Left renal pelvis (tissue), 4 donors: ENCODE measurements around the gene URM1. TPM values are rescaled to one million over a fixed set of nuclear protein-coding genes. Genes with fewer than 3 reads are reported as not detected.
"Not testable (repeated sequence)": the region's sequence is repeated elsewhere in the genome, so short reads cannot be mapped to it uniquely, and the experiment has no call there.

Experiments
- DNase-seq, 4 donors: peaks; one replicate each; pipeline ENCODE4 v3.0.0-alpha.2; 2013; ENCODE audit warnings: low read depth in 4 of 4, low spot score in 3 of 4
- polyA plus RNA-seq, 4 donors: library from polyadenylated mRNA; unstranded; fragments of 120-200 nt; gene quantifications; one replicate each; pipeline ENCODE4 v1.2.1, GENCODE V29; 2013; ENCODE audit not compliant: insufficient read length in 4 of 4

URM1 gene
- polyA plus RNA-seq, 4 donors: 48.5 to 61.2 (median 53.6) TPM

DNA sequence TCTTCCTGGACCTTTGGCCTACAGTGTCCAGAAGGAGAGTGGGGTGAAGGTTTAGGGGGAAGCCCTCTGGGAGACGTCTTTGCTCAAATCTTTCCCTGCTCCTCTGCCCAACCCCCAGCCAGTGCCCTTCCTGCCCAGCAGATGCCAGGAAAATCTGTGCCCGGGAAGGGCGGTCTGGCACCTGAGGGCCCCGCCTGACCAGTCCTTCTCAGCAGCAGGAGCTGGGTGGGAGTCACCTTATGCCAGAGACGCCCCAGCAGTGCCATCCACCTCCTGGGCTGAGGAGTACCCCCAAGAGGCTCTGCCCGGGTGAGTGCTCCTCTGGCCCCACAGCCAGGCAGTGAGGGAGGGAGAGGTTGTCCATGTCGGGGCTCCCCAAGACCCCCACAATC, 34.6 kb downstream of the URM1 start:
- no peak for DNase-seq

GRCh38 chr9:128406848-128407391, 35.7 kb downstream of the URM1 start:
- no peak for DNase-seq

DNA sequence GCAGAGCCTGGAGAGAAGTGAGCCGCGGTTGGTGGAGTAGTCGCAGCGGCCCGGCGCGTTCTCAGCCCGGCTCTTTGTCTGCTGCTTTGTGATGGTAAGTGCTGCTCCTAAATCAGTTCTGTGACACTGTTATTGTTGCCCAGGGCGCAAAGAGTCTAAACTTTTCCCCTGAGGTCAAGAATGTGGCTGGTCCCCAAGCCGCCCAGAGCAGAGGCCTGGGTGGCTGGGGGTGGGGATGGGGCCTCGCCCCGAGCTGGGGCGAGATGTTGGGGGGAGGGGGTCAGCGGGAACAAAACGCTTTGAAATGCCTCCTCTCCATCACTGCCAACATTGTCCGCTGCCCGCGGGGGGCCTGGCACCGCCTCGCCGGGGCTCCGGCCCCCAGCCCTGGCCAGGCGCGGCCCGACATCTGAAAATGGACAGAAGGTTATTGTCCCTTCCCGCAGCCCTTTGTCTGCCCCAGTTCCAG, 37.8 kb downstream of the URM1 start:
- DNase-seq: no peak

- no peak for DNase-seq
Observed at GRCh38 chr9:128409450-128409849, 38.3 kb downstream of the URM1 start.

GRCh38 chr9:128409978-128410377, 38.8 kb downstream of the URM1 start:
- DNase-seq: no peak

DNA sequence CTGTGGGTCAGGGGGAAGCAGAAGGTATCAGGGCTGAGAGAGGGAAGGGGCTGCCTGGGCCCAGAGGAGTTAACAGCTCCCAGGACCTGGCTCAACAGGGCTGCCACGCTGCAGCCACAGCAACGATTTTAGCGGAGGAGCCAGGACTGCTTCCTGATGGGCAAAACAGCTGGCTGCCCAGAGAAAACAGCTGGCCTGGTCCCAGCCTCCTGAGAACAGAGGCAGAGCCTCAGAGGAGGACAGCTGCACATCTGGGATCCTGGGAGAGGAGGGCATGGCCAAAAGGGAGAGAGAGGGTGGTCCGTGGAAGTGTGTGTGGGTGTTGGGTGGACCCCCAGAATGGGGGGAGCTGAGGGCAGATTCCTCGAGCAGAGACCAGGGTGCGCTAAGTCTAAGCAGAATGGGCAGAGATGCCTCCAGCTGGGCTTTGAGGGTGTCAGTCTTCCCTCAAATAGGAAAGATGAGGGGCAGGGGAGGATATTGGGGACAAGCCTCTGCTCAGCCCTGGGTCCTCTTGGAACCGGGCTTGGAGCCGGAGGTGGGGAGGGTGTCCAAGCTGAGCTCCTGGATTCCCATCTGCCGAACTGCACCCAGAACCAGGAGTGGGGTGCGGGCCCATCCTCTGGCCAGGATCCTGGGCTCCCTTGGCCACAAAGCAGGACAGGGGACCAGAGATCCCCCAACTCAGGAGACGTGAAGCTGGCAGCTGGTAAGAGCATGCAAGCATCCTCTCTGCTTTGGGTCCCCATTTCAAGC, 40.4 kb downstream of the URM1 start:
- DNase-seq: no peak

DNA sequence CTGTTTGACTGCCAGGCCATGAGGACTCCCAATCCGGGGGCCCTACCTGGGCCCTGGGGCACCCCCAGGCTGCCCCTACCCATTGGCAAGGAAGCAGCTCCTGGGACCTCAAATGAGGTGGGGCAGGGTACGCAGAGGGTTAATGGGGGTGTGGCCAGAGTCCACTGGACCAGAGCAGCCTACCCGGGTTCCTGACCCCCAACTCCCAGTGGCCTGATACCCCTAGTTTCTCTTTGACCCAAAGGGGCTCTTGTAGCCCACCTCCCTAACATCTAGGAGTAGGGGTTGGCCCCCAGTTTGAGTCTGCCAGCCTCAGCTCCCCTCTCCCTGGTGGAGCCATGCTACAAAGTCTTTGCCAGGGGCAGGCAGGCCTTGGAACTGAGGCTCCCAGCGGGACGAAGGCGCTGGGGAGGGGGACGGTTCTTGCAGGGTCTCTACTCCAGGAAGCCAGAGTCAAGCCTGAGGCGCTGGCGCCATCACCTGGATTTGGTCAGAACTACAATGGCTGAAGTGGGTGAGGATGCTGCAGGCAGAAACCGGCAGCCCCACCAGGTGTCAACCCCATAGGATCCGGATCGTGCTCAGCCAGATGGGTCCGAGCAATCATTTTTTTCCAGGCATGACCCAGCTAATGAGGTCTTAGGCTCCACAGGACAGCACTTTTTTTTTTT, 41.1 kb downstream of the URM1 start:
- no peak for DNase-seq

- not testable (repeated sequence) for DNase-seq
Observed at GRCh38 chr9:128413728-128414127, 42.6 kb downstream of the URM1 start.

- DNase-seq: no peak
Observed at GRCh38 chr9:128414461-128414860, 43.3 kb downstream of the URM1 start.

DNA sequence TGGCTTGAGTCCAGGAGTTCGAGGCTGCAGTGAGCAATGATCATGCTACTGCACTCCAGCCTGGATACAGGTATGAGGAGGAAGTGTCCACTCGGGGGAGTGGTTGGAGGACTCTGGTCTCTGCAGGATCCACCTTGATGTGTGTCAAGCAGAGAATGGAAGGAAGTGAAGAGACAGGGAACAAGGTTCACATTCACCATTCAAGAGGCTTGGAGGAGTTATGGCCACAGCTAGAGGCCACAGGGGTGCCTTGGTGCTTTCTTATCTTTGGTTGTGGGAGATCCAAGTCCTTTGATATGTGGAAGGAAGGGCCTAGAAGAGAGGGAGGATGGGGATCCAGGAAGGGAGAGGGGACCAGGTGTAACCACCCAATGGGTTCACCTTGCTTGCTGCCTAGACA, 44.1 kb downstream of the URM1 start:
- DNase-seq: no peak

DNA sequence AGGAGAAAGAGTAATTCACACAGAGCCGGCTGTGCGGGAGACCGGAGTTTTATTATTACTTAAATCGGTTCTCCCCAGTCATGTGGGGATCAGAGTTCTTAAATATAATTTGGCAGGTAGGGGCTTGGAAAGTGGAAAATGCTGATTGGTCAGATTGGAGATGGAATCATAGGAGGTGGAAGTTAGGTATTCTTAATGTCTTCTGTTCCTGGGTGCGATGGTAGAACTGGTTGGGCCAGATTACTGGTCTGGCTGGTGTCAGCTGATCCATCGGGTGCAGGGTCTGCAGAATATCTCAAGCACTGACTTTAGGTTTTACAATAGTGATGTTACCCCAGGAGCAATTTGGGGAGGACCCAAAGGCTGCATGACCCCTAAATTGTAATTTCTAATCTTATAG, 44.8 kb downstream of the URM1 start:
- DNase-seq: no peak

- no peak for DNase-seq
Observed at GRCh38 chr9:128416432-128417019, 45.4 kb downstream of the URM1 start.

GRCh38 chr9:128419061-128419925, 48.1 kb downstream of the URM1 start:
- DNase-seq: no peak

DNA sequence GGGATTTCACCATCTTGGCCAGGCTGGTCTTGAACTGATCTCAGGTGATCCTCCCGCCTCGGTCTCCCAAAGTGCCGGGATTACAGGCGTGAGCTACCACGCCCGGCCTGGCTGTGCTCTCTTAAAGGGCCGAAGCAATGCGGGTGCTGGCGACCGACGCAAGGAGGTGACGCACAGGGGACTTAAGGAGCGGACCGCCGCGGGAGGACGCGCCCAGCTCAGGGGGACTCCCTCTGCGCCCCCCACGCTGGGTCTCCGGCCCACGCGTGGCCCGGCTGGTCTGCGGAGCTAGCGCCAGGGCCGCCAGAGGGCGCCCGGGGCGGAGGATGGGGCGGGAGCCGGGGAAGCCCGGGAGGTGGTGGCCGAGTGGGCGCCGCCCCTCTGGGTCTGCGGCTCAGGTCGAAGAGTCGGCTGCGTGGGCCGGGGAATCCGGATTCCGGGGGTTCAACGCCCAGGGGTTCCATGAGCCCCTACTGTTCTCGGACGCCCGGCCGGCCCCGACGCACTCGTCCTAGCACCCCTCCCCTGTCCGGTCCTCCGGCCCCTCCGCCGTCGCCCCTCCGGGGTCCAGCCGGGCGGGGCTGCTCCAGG, 49.0 kb downstream of the URM1 start:
- peak in 2 of 4 donors; percentile 59 to 62 for DNase-seq

DNA sequence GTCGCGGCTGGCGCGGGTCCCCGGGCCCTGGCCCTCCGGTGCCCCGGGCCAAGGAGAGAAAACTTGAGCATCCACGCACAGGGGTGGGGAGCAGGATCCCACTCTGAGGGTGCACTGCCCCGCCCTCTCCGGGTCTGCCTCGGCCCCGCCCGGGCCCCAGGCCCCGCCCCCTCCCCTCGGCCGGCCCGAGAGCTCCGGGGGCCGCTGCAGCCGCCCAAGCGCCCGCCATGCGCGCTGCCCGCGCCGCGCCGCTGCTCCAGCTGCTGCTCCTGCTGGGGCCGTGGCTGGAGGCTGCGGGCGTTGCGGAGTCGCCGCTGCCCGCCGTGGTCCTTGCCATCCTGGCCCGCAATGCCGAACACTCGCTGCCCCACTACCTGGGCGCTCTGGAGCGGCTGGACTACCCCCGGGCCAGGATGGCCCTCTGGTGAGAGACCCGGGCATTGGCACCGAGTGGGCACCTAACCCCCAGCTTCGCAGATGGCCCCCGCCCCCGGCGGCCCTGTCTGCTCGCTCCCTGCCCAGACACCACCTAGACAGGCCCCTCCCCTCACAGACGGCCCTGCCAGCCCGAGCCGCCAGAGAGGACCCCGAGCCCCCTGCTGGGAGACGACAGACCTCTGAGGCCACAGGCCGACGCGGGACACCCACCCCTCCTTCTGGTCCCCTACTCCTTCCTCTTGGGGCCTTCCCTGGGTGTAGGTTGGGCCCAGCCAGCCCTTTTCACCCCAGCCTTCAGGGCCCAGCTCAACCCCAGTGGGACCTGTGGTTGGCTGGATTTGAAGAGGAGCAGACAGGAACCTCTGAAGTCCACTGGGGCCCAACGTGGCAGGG, 49.7 kb downstream of the URM1 start, which contains the start of gene CERCAM:
Gene CERCAM (plus strand): TSS at position 207 of the 831 bp plus-strand sequence. CDS start 21 bp downstream, at position 228.
- DNase-seq: no peak

DNA sequence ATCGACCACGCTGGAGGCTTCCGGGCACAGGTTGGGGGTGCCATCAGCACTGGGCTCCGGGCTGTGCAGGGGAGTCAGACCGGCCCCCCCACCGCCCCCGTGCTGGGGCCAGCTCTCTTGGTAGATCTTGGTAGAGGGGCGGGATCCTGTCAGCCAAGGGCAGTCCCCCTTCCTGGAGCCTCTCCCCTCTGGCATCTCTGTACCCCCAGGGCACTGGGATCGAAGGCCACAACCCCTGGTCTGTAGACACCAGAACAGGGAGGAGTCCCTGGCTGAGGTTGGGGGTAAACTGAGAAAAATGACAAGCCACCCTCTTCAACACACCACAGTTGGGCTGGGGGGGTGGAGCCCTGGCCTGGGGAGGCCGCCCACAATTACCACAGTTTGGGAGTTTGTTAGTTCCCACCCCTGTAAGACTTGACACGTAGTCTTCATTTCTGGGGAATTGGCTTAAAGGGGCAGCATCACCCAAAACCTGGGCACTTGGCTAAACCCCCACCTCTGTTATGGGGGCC, 50.4 kb downstream of the URM1 start:
- no peak for DNase-seq

DNA sequence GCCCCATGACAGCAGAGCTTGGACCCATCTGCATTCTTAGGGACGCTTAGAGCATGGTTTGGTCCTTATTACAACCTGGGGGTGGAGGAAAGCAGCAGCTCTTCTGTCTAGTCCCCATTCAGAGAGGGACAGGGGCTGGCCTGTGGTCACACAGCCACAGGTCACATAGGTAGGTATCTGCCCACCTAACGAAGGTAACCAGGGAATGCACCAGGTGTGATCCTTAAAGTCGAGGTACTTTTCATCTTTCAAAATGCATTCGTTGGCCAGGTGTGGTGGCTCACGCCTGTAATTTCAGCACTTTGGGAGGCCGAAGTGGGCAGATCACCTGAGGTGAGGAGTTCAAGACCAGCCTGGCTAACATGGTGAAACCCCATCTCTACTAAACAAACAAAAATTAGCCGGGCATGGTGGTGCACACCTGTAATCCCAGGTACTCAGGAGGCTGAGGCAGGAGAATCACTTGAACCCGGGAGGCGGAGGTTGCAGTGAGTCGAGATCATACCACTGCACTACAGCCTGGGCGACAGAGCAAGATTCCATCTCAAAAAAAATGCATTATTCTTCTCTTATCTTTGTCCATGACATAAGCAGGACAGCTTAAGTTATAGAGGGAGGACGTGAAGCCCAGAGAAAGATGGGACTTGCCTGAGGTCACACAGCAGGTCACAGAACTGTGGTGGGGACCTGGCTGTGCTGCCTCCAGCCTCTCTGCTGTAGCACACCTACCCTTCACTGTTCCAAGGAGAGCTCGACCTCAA, 51.0 kb downstream of the URM1 start:
- DNase-seq: not testable (repeated sequence)

DNA sequence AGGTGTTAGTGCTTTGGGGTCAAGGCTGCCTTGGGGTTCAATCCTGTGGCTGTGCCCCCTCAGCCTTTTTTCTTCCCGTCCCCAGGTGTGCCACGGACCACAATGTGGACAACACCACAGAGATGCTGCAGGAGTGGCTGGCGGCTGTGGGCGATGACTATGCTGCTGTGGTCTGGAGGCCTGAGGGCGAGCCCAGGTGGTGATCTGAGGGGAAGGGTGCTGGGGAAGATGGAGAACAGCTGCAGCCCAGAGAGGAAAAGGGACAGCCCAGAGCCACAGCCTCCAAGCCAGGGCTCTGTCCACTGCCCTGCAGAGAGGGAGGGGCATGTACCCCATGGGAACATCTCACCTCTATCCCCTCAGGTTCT, 51.6 kb downstream of the URM1 start:
- DNase-seq: no peak
